Endothelial cell of hepatic sinusoid (primary cell): Measurements from ENCODE around the gene OR5AK2.
"Not testable (repeated sequence)": the region's sequence is repeated elsewhere in the genome, so short reads cannot be mapped to it uniquely, and the experiment has no call there.

ENCODE experiments used
- in situ Hi-C: cut with HindIII; loops from 2 replicates; pipeline ENCODE4 v1.10.0; 2017; ENCODE audit warnings: low sequenced_read_pairs

OR5AK2 gene, protein sequence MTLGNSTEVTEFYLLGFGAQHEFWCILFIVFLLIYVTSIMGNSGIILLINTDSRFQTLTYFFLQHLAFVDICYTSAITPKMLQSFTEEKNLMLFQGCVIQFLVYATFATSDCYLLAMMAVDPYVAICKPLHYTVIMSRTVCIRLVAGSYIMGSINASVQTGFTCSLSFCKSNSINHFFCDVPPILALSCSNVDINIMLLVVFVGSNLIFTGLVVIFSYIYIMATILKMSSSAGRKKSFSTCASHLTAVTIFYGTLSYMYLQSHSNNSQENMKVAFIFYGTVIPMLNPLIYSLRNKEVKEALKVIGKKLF

DNA sequence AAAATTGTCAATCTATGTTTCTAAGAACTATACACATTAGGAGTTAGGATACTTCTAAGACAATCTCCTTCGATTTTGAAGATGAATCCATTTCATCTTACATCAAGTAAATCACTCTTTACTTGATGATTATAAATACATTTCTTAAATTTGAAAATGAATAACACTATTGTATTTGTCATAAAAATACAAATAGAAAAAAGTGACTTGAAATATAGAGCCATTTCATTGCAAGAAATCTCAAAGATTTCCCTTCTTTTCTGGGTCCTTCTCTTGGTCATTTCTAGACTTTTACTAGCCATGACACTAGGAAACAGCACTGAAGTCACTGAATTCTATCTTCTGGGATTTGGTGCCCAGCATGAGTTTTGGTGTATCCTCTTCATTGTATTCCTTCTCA, at the start of gene OR5AK2:
Gene OR5AK2 (plus strand): TSS at position 301 of the 400 bp plus-strand sequence. CDS start 0 bp downstream, at position 301.
- in situ Hi-C loops = no loop called here

DNA sequence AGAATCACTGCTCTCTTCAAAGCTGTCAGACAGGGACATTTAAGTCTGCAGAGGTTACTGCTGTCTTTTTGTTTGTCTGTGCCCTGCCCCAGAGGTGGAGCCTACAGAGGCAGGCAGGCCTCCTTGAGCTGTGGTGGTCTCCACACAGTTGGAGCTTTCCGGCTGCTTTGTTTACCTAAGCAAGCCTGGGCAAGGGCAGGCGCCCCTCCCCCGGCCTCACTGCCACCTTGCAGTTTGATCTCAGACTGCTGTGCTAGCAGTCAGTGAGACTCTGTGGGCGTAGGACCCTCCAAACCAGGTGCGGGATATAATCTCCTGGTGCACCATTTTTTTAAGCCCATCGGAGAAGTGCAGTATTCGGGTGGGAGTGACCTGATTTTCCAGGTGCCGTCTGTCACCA, 43.2 kb upstream of the OR5AK2 start:
- in situ Hi-C loops = not testable (repeated sequence)

DNA sequence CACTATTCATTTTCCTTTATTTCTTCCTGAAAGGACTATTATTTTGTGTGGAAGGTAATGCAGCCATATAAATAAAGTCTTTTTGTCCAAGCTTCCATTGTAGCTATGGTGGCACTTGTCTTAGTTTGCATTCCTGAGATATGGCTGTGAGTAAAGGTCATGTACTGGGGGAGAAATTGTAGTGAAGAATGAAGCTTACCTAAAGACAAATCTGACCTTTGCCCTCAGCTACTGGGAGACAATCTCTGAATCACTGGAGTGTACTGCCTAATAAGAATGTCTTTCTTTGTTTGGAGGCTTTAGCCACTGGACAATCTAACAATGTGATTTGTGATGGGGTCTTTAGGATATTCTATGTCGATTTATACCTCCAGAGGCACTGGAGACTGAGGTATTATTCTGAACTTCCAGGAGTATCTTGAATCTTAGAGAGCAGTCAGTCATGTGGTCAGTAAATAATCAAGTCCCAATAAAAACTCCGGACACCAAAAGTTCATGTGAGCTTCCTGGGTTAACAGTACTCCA, 39.7 kb upstream of the OR5AK2 start:
- in situ Hi-C loops = no loop called here

DNA sequence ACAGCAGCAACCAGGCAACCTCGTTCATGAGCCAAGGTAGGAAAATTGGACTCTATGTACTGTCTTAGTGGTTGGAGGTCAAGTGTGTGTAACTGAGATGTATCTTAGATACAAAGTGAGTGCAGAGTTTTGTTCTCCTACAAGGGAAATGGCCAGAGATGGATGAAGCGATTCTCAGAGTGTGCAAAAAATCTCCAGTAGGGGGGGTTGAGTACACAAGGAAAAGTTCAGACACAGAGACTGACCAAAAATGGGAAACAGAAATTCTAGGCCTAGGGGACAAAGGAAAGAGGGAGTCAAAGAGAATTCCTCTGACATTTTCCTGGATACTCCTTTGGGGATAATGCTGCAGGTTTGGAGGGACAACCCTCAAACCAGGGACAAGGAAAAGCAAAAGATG, 38.2 kb upstream of the OR5AK2 start:
- in situ Hi-C loops = no loop called here

DNA sequence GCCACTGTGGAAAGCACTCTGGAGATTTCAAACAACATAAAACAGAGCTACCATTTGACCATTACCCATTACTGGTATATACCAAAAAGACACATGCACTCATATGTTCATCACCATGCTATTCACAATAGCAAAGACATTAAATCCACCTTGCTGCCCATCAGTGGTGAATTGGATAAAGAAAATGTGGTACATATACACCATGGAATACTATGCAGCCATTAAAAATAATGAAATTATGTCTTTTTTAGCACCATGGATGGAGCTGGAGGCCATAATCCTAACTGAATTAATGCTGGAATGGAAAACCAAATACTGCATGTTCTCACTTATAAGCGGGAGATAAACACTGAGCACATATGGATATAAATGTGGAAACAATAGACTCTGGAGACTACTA, 34.8 kb upstream of the OR5AK2 start:
- in situ Hi-C loops = not testable (repeated sequence)

DNA sequence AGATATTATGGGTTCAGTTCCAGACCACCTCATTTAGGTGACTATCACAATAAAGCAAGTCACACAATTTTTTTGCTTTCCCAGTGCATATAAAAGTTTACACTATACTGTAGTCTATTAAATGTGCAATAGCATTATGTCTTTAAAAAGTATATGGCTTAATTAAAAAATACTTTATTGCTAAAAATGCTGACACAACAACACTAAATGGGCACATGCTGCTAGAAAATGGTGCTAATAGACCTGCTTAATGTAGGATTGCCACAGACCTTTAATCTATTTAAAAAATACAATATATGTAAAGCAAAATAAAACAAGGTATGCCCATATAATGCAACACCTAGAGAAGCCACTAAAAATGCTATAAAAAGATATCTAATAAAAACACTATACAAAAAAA, 27.1 kb upstream of the OR5AK2 start:
- in situ Hi-C loops = no loop called here

DNA sequence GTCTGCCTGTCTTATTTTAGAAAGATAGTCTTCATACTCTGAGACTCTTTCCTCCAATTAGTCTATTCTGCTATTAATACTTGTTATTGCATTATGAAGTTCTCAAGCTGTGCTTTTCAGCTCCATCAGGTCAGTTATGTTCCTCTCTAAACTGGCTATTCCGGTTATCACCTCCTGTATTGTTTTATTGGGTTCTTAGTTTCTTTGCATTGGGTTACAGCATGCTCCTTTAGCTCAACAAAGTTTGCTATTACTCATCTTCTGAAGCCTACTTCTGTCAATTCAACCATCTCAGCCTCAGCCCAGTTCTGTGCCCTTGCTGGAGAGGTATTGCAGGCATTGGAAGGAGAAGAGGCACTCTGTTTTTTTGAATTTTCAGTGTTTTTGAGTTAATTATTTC, 21.0 kb upstream of the OR5AK2 start:
- in situ Hi-C loops = no loop called here

DNA sequence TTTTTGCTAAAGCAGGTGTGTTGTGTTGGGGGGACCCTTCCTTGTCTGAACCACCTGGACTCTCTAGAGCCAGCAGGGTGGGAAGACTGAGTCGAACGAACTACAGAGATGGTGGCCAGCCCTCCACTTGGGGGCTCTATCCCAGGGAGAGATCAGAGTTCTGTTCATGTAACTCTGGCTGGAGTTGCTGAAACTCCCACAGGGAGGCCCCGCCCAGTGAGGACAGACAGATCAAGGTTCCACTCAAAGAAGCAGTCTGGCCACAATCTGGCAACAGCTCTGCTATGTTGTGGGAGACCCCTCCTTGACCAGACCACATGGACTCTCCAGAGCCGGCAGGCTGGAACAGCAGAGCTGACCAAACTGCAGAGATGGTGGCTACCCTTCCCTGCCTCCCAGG, 20.2 kb upstream of the OR5AK2 start:
- in situ Hi-C loops = no loop called here

DNA sequence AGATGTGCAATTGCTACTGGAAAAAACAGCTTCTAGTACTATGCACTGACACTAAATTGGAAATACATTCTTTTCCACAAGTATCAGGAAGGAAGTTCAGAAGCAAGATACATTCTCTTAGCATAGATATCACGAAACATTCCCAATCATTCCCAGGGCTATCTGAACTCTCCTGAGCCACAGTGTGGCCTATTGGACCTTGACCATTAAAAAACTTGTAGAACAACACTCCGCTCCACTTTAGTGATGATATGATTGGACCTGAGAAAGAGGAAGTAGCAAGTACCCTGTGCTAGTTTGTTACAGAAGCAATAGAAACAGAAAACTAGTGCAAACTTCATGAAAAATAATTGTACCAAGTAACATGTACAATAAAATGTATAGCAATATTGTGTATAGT, 11.4 kb upstream of the OR5AK2 start:
- in situ Hi-C loops = no loop called here

DNA sequence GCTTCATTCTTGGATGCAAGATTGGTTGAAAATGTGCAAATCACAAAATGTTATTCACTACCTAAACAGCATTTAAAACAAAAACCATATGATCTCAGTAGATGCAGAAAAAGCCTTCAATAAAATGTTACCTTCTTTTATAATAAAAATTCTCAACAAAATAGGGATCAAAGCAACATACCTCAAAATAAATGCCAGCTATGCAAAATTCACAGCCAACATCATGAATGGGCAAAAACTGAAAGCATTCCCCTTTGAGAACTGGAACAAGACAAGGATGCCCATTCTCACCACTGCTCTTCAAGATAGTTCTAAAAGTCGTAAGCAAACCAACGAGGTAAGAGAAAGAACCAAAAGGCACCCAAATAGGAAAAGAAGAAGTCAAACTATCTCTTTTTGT, 2.0 kb downstream of the OR5AK2 start:
- in situ Hi-C loops = no loop called here

DNA sequence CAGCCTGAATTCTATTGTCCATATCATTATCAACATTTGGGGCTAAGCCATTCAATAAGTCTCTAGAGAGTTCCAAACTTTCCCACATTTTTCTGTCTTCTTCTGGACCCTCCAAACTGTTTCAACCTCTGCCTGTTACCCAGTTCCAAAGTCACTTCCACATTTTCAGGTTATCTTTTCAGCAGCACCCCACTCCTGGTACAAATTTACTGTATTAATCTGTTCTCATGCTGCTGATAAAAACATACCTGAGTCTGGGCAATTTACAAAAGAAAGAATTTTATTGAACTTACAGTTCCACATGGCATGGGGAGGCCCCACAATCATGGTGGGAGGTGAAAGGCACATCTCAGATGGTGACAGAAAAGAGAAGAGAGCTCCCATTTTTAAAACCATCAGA, 5.8 kb downstream of the OR5AK2 start:
- in situ Hi-C loops = no loop called here

DNA sequence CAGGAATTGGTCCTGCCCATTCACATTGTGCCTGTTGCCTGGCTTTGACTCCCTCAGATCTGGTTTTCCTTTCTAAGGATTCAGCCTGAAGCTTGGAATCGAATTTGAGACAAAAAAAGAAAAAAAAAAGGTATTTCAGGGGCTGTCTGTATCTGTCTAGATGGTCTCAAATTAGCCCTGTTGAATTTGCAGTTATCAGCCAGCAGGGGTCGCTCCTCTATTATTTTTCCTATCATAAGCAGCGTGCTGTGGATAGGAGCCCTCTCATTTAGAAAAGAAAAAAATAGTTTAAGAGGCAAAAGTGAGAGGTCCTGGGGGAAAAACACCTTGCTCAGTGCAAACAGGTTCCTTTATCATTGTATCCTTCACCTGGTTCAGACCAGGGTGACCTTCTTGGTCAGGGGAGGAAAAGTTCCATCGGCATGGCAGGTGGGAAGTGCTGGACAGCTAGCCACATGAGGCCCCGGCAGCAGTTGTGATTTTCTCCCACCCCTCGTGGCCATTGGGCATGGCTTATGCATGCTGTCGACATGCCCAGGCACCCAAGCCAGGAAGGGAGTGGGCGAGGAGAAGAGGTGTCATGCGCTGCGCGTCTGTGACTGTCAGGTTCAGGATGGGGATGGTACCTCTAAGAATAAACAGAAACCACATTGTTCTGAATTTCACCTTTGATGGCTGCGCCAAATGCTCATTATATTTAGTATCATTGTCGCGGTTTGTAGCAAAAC, 13.1 kb downstream of the OR5AK2 start:
- in situ Hi-C loops = no loop called here

DNA sequence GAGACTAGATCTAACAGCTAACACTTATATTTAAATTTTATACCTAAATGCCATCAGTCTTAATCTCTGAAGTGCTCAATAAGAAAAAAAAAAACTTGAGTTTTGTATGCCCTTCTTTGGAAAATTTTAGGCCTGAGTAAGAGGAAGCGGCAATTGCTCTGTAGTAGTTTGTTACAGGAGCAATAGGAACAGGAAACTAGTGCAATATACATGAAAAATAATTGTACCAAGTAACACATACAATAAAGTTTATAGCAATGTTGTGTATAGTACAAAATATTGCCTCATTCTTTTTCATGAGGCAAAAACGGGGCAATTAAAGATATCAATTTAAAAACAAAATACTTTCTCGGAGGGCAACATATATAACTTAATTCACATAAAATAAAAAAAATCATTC, 19.7 kb downstream of the OR5AK2 start:
- in situ Hi-C loops = no loop called here

DNA sequence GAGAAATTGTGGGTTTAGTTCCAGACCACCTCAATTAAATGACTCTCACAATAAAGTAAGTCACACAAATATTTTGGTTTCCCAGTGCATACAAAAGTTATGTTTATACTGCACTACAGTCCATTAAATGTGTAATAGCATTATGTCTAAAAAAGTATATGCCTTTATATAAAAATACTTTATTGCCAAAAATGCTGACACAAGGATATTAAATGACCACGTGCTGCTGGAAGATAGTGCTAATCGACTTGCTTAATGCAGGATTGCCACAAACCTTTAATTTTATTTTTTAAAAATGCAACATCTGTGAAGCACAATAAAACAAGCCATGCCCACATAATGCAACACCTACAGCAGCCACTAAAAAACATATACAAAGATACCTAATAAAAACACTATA, 27.0 kb downstream of the OR5AK2 start:
- in situ Hi-C loops = loop anchor here (5.0 kb wide), 2 partner anchors 42 to 82 kb away; no protein-coding TSS in a partner anchor

DNA sequence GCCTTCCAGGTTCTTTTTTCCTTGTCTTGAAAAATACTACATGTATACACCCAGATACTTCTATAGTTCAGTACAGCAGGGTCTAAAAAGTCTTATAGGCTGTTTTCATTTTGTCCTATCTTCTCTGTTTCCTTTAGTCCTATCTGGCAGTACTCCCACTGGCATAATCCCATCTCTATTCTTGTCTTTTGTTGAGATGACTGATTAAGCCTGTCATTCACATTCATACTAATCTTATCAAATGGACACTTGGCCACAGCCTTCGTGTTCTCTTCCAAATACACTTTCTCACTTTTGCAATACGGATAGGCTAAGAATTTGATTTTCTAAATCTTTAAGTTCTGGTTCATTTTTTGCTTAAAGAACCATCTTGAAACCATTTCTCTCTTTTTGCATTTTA, 42.8 kb downstream of the OR5AK2 start:
- in situ Hi-C loops = no loop called here
